KG1 (cell line): ENCODE data around the gene MAGI1.

Experiments
- DNase-seq: peaks from one replicate; lab custom pipeline; 2025; lab: John Stamatoyannopoulos, UW

The MAGI1 gene

GRCh38 chr3:65351753-65352152 is 687.0 kb downstream of the MAGI1 start:
- DNase-seq, result no peak

DNA sequence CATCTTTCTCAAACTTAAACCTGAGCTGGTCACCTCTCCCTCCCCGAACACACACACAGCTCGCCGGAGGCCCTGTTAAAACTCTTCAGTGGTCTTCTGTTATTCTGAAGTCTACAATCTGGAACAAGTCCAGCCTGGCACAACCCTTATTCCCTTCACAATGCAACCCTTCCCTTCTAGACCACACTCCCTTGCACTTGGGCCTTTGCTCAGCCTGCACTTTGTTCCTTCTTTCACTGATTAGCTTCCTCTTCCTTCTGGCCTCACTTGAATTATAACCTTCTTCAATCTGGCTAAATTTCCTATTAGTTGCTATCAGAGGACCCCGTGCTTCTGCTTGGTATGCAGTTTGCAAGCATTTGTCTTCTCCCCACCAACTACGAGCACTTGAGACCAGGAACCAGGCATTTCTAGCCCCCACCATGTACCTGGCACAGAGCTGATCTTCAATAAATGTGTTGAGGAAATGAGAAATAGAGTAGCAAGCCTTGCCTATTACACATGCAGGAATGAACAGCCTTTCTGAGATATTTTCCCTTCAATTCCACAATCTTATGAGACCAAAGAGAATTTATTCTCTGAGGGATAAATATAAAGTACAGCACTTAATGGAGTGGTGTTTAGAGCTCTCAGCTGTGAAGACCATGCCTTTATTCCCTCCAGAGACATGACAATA is 687.8 kb downstream of the MAGI1 start:
- no peak for DNase-seq

GRCh38 chr3:65348398-65348995 is 690.2 kb downstream of the MAGI1 start:
- DNase-seq, result no peak

DNA sequence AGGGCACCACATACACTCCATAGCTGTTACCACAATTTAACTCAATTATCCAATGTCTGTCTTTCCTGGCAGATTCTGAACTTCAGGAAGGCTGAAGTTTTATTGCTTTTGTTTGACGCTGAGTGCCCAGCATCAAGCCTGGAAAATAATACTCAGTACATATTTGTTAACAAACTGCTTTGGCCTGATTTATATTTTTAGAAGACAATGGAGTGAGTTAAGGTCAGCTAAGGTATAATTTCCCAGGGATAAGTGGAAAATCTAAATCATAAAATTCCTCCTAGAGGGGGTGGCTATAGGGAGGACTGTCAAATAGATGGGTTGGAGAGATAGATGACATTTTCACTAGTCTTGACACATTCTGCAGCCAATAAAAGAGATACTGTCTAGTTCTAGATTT is 691.6 kb downstream of the MAGI1 start:
- no peak for DNase-seq

- no peak for DNase-seq
Measured at GRCh38 chr3:65344846-65345245, 693.9 kb downstream of the MAGI1 start.

DNA sequence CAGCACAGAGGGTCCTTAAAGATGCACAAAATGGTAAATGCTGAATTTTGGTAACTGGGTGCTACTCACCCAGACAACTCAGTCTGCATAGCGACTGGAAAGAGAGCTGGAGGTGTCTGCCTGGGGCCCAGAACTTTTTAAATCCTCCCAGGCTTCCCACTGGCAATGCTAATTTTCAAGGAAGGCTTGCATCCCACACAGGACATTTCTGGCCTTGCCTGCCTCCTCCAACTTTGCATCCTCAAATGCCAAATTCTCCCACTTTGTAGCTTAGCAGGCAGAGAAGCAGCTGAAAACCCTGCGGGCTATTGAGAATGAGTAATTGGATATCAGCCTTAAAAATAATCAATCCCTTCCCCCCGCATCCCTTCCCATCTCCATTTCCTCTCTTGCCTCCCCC is 694.3 kb downstream of the MAGI1 start:
- no peak for DNase-seq

GRCh38 chr3:65343736-65344135 is 695.0 kb downstream of the MAGI1 start:
- DNase-seq, result no peak

GRCh38 chr3:65343026-65343425 is 695.7 kb downstream of the MAGI1 start:
- no peak for DNase-seq

- no peak for DNase-seq
Measured at GRCh38 chr3:65342084-65342683, 696.5 kb downstream of the MAGI1 start.

- no peak for DNase-seq
Measured at GRCh38 chr3:65339192-65339740, 699.5 kb downstream of the MAGI1 start.

DNA sequence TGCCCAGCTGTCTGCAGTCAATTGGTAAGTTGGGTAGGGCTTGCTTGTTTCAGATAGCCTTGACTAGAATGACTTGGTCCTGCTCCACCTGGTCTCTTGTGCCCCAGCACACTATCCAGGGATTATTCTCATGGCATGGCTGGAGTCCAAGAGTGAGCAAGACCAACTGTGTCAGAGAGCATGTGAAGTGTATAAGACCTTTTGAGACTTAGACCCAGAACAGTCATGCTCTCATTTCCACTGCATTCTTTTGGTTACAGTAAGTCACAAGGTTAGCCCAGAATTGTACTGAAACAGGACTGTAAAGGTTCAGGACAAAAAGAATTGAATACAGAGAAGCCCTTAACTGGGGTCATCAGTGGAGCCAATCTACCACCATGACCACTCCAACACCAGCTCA is 700.1 kb downstream of the MAGI1 start:
- no peak for DNase-seq

DNA sequence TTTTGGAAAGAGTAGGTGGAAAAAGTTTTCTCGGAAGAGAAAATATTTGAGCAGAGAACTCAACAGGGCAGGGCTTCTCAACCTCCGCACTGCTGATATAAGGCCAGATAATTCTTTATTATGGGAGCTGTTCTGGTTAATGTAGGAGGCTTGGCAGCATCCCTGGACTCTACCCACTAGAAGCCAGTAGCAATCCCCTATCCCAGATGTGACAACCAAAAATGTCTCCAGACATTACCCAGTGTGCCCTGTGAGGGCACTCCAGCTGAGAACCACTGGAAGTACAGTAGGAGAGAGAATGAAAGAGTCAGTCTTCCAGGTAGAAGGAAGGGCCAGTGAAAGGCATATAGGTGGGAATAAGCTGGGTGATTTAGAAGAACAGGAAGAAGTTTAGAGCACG is 703.1 kb downstream of the MAGI1 start:
- DNase-seq, result no peak

GRCh38 chr3:65334045-65334665 is 704.6 kb downstream of the MAGI1 start:
- no peak for DNase-seq

DNA sequence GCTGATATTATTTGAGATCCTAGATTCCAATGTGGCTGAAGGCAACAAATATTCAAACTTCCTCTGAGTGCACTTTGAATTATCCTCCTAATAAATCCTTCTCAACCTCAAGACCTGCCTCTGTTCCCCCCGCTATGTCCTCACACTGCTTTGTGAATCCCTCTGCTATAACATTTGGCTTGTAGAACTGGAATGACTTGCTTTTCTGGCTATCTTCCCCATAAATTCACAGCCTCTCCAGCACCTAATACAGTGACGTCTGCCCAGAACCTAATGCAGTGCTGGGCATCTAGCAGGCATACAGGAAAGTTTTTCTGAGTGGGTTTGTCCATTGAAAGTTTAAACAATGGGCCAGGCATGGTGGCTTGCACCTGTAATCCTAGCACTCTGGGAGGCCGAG is 707.0 kb downstream of the MAGI1 start:
- DNase-seq, result no peak

DNA sequence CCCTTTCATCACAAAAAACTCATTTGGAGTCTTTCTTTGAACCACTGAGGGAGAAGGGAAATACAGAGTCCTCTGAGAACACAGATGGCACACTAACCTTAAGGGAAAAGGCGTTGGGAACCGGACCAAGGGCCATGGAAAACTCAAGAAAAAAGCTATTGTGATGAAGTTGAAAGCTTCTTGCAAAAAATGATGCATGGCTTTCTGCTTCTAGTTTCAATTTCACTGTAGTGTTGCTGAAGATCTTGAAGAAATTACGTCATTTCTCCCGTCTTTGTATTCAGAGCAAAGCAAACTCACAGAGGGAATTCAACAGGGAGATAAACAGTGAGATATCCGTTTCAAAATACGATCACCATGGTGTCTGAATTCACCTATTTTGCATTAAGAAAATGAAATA is 708.6 kb downstream of the MAGI1 start:
- DNase-seq, result no peak

GRCh38 chr3:65328148-65328547 is 710.6 kb downstream of the MAGI1 start:
- no peak for DNase-seq

DNA sequence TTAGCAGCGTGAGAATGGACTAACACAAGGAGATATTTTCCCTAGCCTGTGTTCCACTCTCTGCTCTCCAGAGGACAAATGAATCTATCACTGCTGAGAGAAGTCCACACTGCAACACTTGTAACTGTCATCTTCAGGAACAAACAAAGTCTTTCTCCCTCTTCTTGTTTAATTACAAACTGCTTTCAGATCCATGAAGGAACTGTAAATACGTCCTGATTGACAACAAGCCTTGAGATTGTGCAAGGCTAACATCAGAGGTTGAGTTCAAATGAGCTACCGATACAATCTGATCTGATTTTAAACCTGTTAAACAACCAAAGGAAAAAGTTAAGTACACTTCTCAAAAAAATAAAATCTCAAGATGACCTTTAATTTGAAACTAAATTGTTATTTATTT is 712.1 kb downstream of the MAGI1 start:
- DNase-seq, result no peak

- DNase-seq, result no peak
Measured at GRCh38 chr3:65322910-65323309, 715.8 kb downstream of the MAGI1 start.

GRCh38 chr3:65318231-65318630 is 720.5 kb downstream of the MAGI1 start:
- DNase-seq, result no peak

- DNase-seq, result no peak
Measured at GRCh38 chr3:65314916-65315315, 723.8 kb downstream of the MAGI1 start.

DNA sequence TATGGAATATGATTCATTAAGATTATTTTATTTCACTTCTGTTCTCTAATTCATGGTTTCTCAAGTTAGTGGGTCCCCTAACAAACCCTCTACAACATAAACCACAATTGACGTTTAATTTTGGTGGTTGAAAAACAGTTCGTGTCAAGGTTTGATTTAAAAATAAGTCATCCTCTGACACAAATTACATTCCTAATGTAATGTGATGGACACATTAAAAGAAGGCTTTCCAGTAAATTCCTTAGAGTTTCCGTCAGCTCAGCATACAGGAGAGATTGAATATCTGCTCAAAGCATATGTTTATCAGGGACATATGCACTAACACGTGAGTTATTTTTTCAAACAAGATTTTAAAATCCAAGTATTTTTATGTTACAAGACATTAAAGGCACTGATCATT is 724.4 kb downstream of the MAGI1 start:
- DNase-seq, result no peak

DNA sequence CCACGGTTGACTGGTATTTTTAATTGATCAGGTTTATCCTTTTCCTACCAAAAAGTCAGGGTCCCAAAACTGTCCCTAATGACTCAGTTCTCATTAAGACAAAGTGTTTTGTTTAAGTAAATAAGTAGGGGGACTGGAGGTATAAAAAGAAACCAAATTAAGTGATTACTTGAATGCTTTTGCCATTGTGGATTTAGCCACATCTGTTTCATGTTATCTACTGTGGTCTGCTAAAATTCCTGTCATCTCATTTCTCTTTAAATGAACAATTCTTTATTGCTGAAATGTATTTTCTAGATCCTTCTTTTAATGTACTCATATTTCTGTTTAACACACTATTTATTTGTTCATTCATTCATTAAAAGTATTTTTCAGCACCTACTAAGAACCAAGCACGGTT is 725.1 kb downstream of the MAGI1 start:
- no peak for DNase-seq

GRCh38 chr3:65305836-65306235 is 732.9 kb downstream of the MAGI1 start:
- no peak for DNase-seq
